HepG2 (cell line): ENCODE results near the gene CDR2L. TPM values are rescaled to one million over a fixed set of nuclear protein-coding genes. Genes with fewer than 3 reads are reported as not detected.

Source experiments
- CENPX ChIP-seq: sonication (generic); formaldehyde crosslinking; IDR thresholded peaks from 2 replicates; pipeline ENCODE4 v1.9.0; 2021; ENCODE audit warnings: mild to moderate bottlenecking, missing genetic modification reagents, moderate library complexity
- EP300 ChIP-seq, 3 experiments: sonication (generic) in 1 of 3; formaldehyde crosslinking in 1 of 3; IDR thresholded peaks; 2 replicates each; pipeline versions ENCODE4 v1.5.1 to v1.6.1; 2011 to 2020; ENCODE audit warnings: low read depth in 2 of 3, low read length in 2 of 3, borderline replicate concordance in 1 of 3, improper control_type of control experiment in 1 of 3, mild to moderate bottlenecking in 1 of 3, missing genetic modification reagents in 1 of 3, moderate library complexity in 1 of 3
- FOSL1 ChIP-seq: sonication (generic); formaldehyde crosslinking; IDR thresholded peaks from 2 replicates; pipeline ENCODE4 v1.9.0; 2021; ENCODE audit warnings: missing genetic modification reagents, borderline replicate concordance
- FOXA3 ChIP-seq: IDR thresholded peaks from 2 replicates; pipeline ENCODE4 v1.6.1; 2016; ENCODE audit warnings: missing genetic modification reagents, missing compliant biosample characterization
- GLI4 ChIP-seq: sonication (generic); formaldehyde crosslinking; IDR thresholded peaks from 2 replicates; pipeline ENCODE4 v1.5.1; 2020; ENCODE audit warnings: missing genetic modification reagents, mild to moderate bottlenecking, moderate library complexity, borderline replicate concordance
- HMGA1 ChIP-seq: sonication (generic); formaldehyde crosslinking; conservative IDR thresholded peaks from 2 replicates; pipeline ENCODE4 v1.4.0; 2020; ENCODE audit warnings: missing genetic modification reagents
- HOXD1 ChIP-seq: sonication (generic); formaldehyde crosslinking; IDR thresholded peaks from 2 replicates; pipeline ENCODE4 v1.5.0; 2020; ENCODE audit warnings: missing genetic modification reagents
- KAT2B ChIP-seq: fragments of 150-350 bp; IDR thresholded peaks from 2 replicates; pipeline ENCODE4 v1.6.1; 2014; ENCODE audit warnings: low read depth, low read length, borderline replicate concordance
- MBD4 ChIP-seq: IDR thresholded peaks from 2 replicates; pipeline ENCODE4 v1.6.1; 2012; ENCODE audit warnings: low read length, inconsistent platforms, borderline replicate concordance
- MIXL1 ChIP-seq: IDR thresholded peaks from 2 replicates; pipeline ENCODE4 v1.6.1; 2016
- POLR2G ChIP-seq: fragments of 200-400 bp; formaldehyde crosslinking; IDR thresholded peaks from 2 replicates; pipeline ENCODE4 v1.6.1; 2018; ENCODE audit warnings: mild to moderate bottlenecking, low read depth, low read length, moderate library complexity
- RARA ChIP-seq: IDR thresholded peaks from 2 replicates; pipeline ENCODE4 v1.6.1; 2016; ENCODE audit warnings: missing genetic modification reagents, missing compliant biosample characterization
- REL ChIP-seq: sonication (generic); formaldehyde crosslinking; conservative IDR thresholded peaks from 2 replicates; pipeline ENCODE4 v1.8.0; 2022; ENCODE audit warnings: mild to moderate bottlenecking, missing genetic modification reagents, moderate library complexity
- RFX3 ChIP-seq: IDR thresholded peaks from 2 replicates; pipeline ENCODE4 v1.6.1; 2016; ENCODE audit warnings: missing biosample characterization, missing genetic modification reagents
- SIN3A ChIP-seq: IDR thresholded peaks from 2 replicates; pipeline ENCODE4 v1.6.1; 2011; ENCODE audit warnings: low read depth, mild to moderate bottlenecking, control low read depth, low read length, borderline replicate concordance
- TEAD2 ChIP-seq: sonication (generic); formaldehyde crosslinking; IDR thresholded peaks from 2 replicates; pipeline ENCODE4 v1.9.0; 2021; ENCODE audit warnings: missing genetic modification reagents
- ZBTB21 ChIP-seq: sonication (generic); formaldehyde crosslinking; IDR thresholded peaks from 2 replicates; pipeline ENCODE4 v1.4.0; 2020; ENCODE audit warnings: missing genetic modification reagents
- ZNF709 ChIP-seq: sonication (generic); formaldehyde crosslinking; IDR thresholded peaks from 2 replicates; pipeline ENCODE4 v1.5.0; 2020; ENCODE audit warnings: mild to moderate bottlenecking, missing genetic modification reagents
- ZNF75D ChIP-seq: sonication (generic); formaldehyde crosslinking; IDR thresholded peaks from 2 replicates; pipeline ENCODE4 v1.8.1; 2023; ENCODE audit warnings: missing genetic modification reagents, mild to moderate bottlenecking, borderline replicate concordance
- polyA plus RNA-seq, 8 experiments: library from polyadenylated mRNA; depleted of rRNA in 3 of 8; stranded (reverse) in 7 of 8; unstranded in 1 of 8; fragments of >200 nt; fragmentation: Illumina TruSeq in 4 of 8; extraction: Trizol in 4 of 8; gene quantifications; 2 replicates each; pipeline versions ENCODE4 v1.2.1 to v1.2.3, GENCODE V29; 2011 to 2016; ENCODE audit warnings: low read depth in 4 of 8, missing spikeins in 1 of 8, mixed read lengths in 1 of 8; ENCODE audit not compliant: insufficient read depth in 1 of 8
- total RNA-seq, 5 experiments: library from RNA; depleted of rRNA; stranded (reverse); fragments of >200 nt; fragmentation: Illumina TruSeq; extraction: Trizol; gene quantifications; 2 replicates each; pipeline ENCODE4 v1.2.3, GENCODE V29; 2016; ENCODE audit warnings: low read depth in 1 of 5
- TF ChIP-seq, protein P1 (sequence below): sonication (generic); formaldehyde crosslinking; IDR thresholded peaks from 2 replicates; pipeline ENCODE4 v1.5.0; 2020; ENCODE audit warnings: mild to moderate bottlenecking, missing genetic modification reagents, borderline replicate concordance
- TF ChIP-seq, protein P2 (sequence below): sonication (generic); formaldehyde crosslinking; conservative IDR thresholded peaks from 2 replicates; pipeline ENCODE4 v1.8.0; 2022; ENCODE audit warnings: low read depth, missing genetic modification reagents
- TF ChIP-seq, protein P3 (sequence below): sonication (generic); formaldehyde crosslinking; IDR thresholded peaks from 2 replicates; pipeline ENCODE4 v1.4.0; 2020; ENCODE audit warnings: mild to moderate bottlenecking, low read depth, missing genetic modification reagents
- TF ChIP-seq, protein P4 (sequence below): sonication (generic); formaldehyde crosslinking; IDR thresholded peaks from 2 replicates; pipeline ENCODE4 v1.8.0; 2022; ENCODE audit warnings: mild to moderate bottlenecking, missing genetic modification reagents, moderate library complexity

CDR2L gene
- total and polyA plus RNA-seq, 2 of the 13 experiments (the other 11 are each of a cell fraction or from before 2014, with no cell fraction given): 1.9 to 2.1 TPM

DNA sequence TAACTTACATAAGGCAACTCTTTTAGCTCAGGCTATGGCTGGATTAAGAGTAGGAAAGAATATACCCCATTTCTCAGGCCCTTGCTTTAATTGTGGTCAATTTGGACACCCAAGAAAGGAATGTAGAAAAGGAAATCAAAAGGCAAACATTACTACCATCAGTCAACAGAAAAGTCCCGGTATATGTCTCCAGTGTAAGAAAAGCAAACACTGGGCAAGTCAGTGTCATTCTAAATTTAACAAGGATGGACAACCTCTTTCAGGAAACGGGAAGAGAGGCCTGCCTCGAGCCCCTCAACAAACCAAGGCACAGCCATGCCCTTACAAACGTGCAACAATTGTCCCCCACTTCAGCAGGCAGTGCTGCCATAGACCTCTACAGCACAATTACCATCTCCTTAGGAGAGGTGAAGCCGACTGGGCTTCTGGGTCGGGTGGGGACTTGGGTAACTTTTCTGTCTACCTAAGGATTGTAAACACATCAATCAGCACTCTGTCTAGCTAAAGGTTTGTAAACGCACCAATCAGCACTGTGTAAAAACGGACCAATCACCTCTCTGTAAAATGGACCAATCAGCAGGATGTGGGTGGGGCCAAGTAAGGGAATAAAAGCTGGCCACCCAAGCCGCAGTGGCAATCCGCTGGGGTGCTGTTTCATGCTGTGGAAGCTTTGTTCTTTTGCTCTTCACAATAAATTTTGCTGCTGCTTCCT is 37.4 kb downstream of the CDR2L start (continued):
- TF ChIP-seq MBD4 (no peak), EP300 (IDR thresholded peaks at IDR 0.05; ENCODE audit: low read depth in 2 of 2, low read length in 2 of 2) (no peak), EP300 (CRISPR knock-in tag; IDR thresholded peaks at IDR 0.05; ENCODE audit: borderline replicate concordance) (no peak), CENPX (CRISPR knock-in tag) (no peak), MIXL1 (CRISPR knock-in tag) (peak; percentile 20; the same call in 1 of the 2 replicates), RFX3 (CRISPR knock-in tag) (no peak), HMGA1 (CRISPR knock-in tag) (no peak), KAT2B (no peak), REL (no peak), TEAD2 (CRISPR knock-in tag) (no peak), ZNF709 (no peak), RARA (CRISPR knock-in tag) (no peak), POLR2G (peak; percentile 54; the same call in 1 of the 2 replicates), GLI4 (CRISPR knock-in tag) (no peak), FOSL1 (CRISPR knock-in tag) (no peak), ZNF75D (no peak), ZBTB21 (no peak), HOXD1 (peak; percentile 63), FOXA3 (peak; percentile 56; the same call in 1 of the 2 replicates), SIN3A (no peak)
- TF ChIP-seq, protein P1, sequence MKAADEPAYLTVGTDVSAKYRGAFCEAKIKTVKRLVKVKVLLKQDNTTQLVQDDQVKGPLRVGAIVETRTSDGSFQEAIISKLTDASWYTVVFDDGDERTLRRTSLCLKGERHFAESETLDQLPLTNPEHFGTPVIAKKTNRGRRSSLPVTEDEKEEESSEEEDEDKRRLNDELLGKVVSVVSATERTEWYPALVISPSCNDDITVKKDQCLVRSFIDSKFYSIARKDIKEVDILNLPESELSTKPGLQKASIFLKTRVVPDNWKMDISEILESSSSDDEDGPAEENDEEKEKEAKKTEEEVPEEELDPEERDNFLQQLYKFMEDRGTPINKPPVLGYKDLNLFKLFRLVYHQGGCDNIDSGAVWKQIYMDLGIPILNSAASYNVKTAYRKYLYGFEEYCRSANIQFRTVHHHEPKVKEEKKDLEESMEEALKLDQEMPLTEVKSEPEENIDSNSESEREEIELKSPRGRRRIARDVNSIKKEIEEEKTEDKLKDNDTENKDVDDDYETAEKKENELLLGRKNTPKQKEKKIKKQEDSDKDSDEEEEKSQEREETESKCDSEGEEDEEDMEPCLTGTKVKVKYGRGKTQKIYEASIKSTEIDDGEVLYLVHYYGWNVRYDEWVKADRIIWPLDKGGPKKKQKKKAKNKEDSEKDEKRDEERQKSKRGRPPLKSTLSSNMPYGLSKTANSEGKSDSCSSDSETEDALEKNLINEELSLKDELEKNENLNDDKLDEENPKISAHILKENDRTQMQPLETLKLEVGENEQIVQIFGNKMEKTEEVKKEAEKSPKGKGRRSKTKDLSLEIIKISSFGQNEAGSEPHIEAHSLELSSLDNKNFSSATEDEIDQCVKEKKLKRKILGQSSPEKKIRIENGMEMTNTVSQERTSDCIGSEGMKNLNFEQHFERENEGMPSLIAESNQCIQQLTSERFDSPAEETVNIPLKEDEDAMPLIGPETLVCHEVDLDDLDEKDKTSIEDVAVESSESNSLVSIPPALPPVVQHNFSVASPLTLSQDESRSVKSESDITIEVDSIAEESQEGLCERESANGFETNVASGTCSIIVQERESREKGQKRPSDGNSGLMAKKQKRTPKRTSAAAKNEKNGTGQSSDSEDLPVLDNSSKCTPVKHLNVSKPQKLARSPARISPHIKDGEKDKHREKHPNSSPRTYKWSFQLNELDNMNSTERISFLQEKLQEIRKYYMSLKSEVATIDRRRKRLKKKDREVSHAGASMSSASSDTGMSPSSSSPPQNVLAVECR (CRISPR knock-in tag): 0 out of 2 replicates have a peak, but pooled peaks have one; percentile 22
- TF ChIP-seq, protein P2, sequence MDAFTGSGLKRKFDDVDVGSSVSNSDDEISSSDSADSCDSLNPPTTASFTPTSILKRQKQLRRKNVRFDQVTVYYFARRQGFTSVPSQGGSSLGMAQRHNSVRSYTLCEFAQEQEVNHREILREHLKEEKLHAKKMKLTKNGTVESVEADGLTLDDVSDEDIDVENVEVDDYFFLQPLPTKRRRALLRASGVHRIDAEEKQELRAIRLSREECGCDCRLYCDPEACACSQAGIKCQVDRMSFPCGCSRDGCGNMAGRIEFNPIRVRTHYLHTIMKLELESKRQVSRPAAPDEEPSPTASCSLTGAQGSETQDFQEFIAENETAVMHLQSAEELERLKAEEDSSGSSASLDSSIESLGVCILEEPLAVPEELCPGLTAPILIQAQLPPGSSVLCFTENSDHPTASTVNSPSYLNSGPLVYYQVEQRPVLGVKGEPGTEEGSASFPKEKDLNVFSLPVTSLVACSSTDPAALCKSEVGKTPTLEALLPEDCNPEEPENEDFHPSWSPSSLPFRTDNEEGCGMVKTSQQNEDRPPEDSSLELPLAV (CRISPR knock-in tag): no peak
- TF ChIP-seq, protein P3, sequence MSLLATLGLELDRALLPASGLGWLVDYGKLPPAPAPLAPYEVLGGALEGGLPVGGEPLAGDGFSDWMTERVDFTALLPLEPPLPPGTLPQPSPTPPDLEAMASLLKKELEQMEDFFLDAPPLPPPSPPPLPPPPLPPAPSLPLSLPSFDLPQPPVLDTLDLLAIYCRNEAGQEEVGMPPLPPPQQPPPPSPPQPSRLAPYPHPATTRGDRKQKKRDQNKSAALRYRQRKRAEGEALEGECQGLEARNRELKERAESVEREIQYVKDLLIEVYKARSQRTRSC (CRISPR knock-in tag): no peak
- TF ChIP-seq, protein P4, sequence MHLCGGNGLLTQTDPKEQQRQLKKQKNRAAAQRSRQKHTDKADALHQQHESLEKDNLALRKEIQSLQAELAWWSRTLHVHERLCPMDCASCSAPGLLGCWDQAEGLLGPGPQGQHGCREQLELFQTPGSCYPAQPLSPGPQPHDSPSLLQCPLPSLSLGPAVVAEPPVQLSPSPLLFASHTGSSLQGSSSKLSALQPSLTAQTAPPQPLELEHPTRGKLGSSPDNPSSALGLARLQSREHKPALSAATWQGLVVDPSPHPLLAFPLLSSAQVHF: peak; percentile 15; the same call in 1 of the 2 replicates
